K562 (cell line): ENCODE data around the gene ABCF3. TPM values are rescaled to one million over a fixed set of nuclear protein-coding genes. Genes with fewer than 3 reads are reported as not detected.

Experiments
- BRD4 ChIP-seq: fragments of 200-600 bp; sonication (generic); IDR thresholded peaks from 2 replicates; pipeline ENCODE4 v1.6.1; 2017; ENCODE audit warnings: inconsistent platforms
- HIVEP1 ChIP-seq: fragments of 250-450 bp; sonication (Bioruptor Pico); IDR thresholded peaks from 2 replicates; pipeline ENCODE4 v1.4.0; 2020; ENCODE audit warnings: mild to moderate bottlenecking
- HOXB6 ChIP-seq: fragments of 250-450 bp; sonication (Bioruptor Pico); IDR thresholded peaks from 2 replicates; pipeline ENCODE4 v1.5.1; 2022; ENCODE audit warnings: mild to moderate bottlenecking, borderline replicate concordance
- NKRF ChIP-seq: fragments of 450-650 bp; IDR thresholded peaks from 2 replicates; pipeline ENCODE4 v1.6.1; 2016; ENCODE audit warnings: borderline replicate concordance
- RAD51 ChIP-seq: fragments of 450-650 bp; IDR thresholded peaks from 2 replicates; pipeline ENCODE4 v1.7.1; 2016; ENCODE audit warnings: low read depth, mild to moderate bottlenecking, borderline replicate concordance
- RCOR1 ChIP-seq, 2 experiments: IDR thresholded peaks; 2 replicates each; pipeline ENCODE4 v1.6.1; 2012; ENCODE audit warnings: low read depth in 2 of 2, low read length in 2 of 2, borderline replicate concordance in 1 of 2, improper control_type of control experiment in 1 of 2
- UBTF ChIP-seq, 2 experiments: IDR thresholded peaks; 2 replicates each; pipeline ENCODE4 v1.6.1; 2012; ENCODE audit warnings: improper control_type of control experiment in 2 of 2, low read depth in 2 of 2, low read length in 2 of 2, borderline replicate concordance in 1 of 2
- ZNF449 ChIP-seq: fragments of 250-450 bp; sonication (Bioruptor Pico); IDR thresholded peaks from 2 replicates; pipeline ENCODE4 v1.8.0; 2022; ENCODE audit warnings: moderate library complexity, mild to moderate bottlenecking, inconsistent platforms
- polyA plus RNA-seq, 8 experiments: library from polyadenylated mRNA; depleted of rRNA in 4 of 8; stranded (reverse) in 5 of 8; unstranded in 3 of 8; fragments of >200 nt; fragmentation: Nextera tagmentation in 2 of 8; fragmentation: Illumina TruSeq in 1 of 8; extraction: Ambion mirVana in 2 of 8; extraction: Trizol in 1 of 8; gene quantifications; 2 replicates each; pipeline versions ENCODE4 v1.2.1 to v1.2.3, GENCODE V29; 2011 to 2014; ENCODE audit warnings: inconsistent platforms in 1 of 8, missing spikeins in 1 of 8
- total RNA-seq, 7 experiments: library from RNA; depleted of rRNA in 6 of 7; stranded (reverse); fragments of >200 nt in 6 of 7; fragmentation: Illumina TruSeq in 2 of 7; extraction: Trizol in 2 of 7; gene quantifications; 2 replicates each; pipeline versions ENCODE4 v1.2.1 to v1.2.3, GENCODE V29; 2011 to 2021; ENCODE audit warnings: low replicate concordance in 1 of 7

Gene ABCF3
- total and polyA plus RNA-seq, 9 of the 15 experiments (the other 6 are each of a cell fraction or from before 2014, with no cell fraction given): 6.7 to 77.9 (median 45.1) TPM

- no peak; the same call in 1 of the 2 replicates for TF ChIP-seq NKRF
- no peak for TF ChIP-seq RCOR1 (IDR thresholded peaks at IDR 0.05; ENCODE audit: borderline replicate concordance in 1 of 2, low read depth in 2 of 2, low read length in 2 of 2)
- TF ChIP-seq HIVEP1: no peak
- no peak for TF ChIP-seq BRD4
- no peak for TF ChIP-seq RAD51
- TF ChIP-seq ZNF449: no peak
- no peak for TF ChIP-seq UBTF (IDR thresholded peaks at IDR 0.05; ENCODE audit: borderline replicate concordance in 1 of 2, low read depth in 2 of 2, low read length in 2 of 2)
- no peak for TF ChIP-seq HOXB6 (CRISPR knock-in tag)
Observed at GRCh38 chr3:184174646-184175492, 11.1 kb upstream of the ABCF3 start, which contains the start of gene AP2M1 (continued).
